H1 (cell line): ENCODE results near the gene DUSP12. TPM values are rescaled to one million over a fixed set of nuclear protein-coding genes. Genes with fewer than 3 reads are reported as not detected.

Experiments used
- EZH2 ChIP-seq: fragments of 200-600 bp; sonication (generic); IDR thresholded peaks from 2 replicates; pipeline ENCODE4 v1.7.1; 2012; ENCODE audit warnings: low read depth, mild to moderate bottlenecking, moderate library complexity, low read length, inconsistent platforms; ENCODE audit not compliant: severe bottlenecking
- polyA plus RNA-seq, 7 experiments: library from polyadenylated mRNA; depleted of rRNA in 3 of 7; stranded (reverse) in 5 of 7; unstranded in 2 of 7; fragments of >200 nt in 5 of 7; fragments of 200-250 nt in 2 of 7; gene quantifications; 1 replicate in 5 of 7; 2 replicates in 1 of 7; 4 replicates in 1 of 7; pipeline versions ENCODE4 v1.2.1 to v1.2.3, GENCODE V29; 2011 to 2013; ENCODE audit warnings: missing spikeins in 2 of 7, mixed read lengths in 2 of 7
- total RNA-seq: library from RNA; stranded (reverse); fragmentation: NEBNext Ultra II Directional; extraction: Animal tissue kit (Norgen Biotek cat#: 25700); gene quantifications from 2 replicates; pipeline ENCODE4 v1.2.1, GENCODE V29; 2021

Gene DUSP12
- total and polyA plus RNA-seq, 2 of the 8 experiments (the other 6 are each of a cell fraction or from before 2014, with no cell fraction given), result 27.6 to 33.9 TPM

- TF ChIP-seq EZH2, result no peak
Measured at GRCh38 chr1:161771161-161771560, 21.6 kb downstream of the DUSP12 start (continued).
